Central memory CD8-positive, alpha-beta T cell (primary cell): Measurements from ENCODE around the gene AMBRA1.

Experiments used
- ATAC-seq: fragments of 150-1000 bp; cut with Tn5 transposase; replicated peaks from 2 replicates; pipeline ENCODE4 v1.10.0; 2022; ENCODE audit warnings: mild to moderate bottlenecking, moderate FRiP score, moderate number of reproducible peaks; ENCODE audit not compliant: poor library complexity, severe bottlenecking; ENCODE audit errors: extremely low read depth
- DNase-seq, 2 donors: peaks; one replicate each; pipeline ENCODE4 v3.0.0; 2021; ENCODE audit warnings: low spot score in 2 of 2
- H3K27ac Mint-ChIP-seq: one replicate; pipeline ENCODE4 v1.8.0; 2022; ENCODE audit warnings: low read depth, mild to moderate bottlenecking, moderate library complexity, mixed read lengths
- H3K27me3 Mint-ChIP-seq: one replicate; pipeline ENCODE4 v1.8.0; 2022; ENCODE audit warnings: mixed read lengths
- H3K36me3 Mint-ChIP-seq: one replicate; pipeline ENCODE4 v1.8.0; 2022; ENCODE audit warnings: mild to moderate bottlenecking, moderate library complexity, mixed read lengths; ENCODE audit not compliant: insufficient read depth
- H3K4me1 Mint-ChIP-seq: one replicate; pipeline ENCODE4 v1.8.0; 2022; ENCODE audit warnings: mixed read lengths
- H3K4me3 Mint-ChIP-seq: one replicate; pipeline ENCODE4 v1.8.0; 2022; ENCODE audit warnings: mild to moderate bottlenecking, moderate library complexity, mixed read lengths
- H3K9me3 Mint-ChIP-seq: one replicate; pipeline ENCODE4 v1.8.0; 2022; ENCODE audit warnings: mixed read lengths

AMBRA1 gene

GRCh38 chr11:46593550-46594373, at the start of gene AMBRA1:
TSS of gene AMBRA1 (minus strand) at chr11:46594023. CDS start at chr11:46548380, 45,643 bp downstream.
- Mint-ChIP-seq H3K27ac (peak within 1 kb of the TSS; percentile 86), H3K4me1 (peaks cover 46% of the 10 kb centered on the region), H3K27me3 (no peaks in the 10 kb centered on the region), H3K36me3 (peaks cover 9% of the 10 kb centered on the region), H3K9me3 (no peaks in the 10 kb centered on the region), H3K4me3 (peak within 1 kb of the TSS; percentile 90)
- peak; percentile 88 for ATAC-seq
- peak; percentile 64 to 77 for DNase-seq

GRCh38 chr11:46643531-46643930, 49.7 kb upstream of the AMBRA1 start:
- ATAC-seq = no peak
- Mint-ChIP-seq H3K36me3 (peaks cover 46% of the 10 kb centered on the region), H3K4me3 (no peak overlapping the region), H3K4me1 (peaks cover 18% of the 10 kb centered on the region), H3K27me3 (no peaks in the 10 kb centered on the region), H3K27ac (no peak overlapping the region), H3K9me3 (no peaks in the 10 kb centered on the region)
- no peak for DNase-seq

- Mint-ChIP-seq H3K36me3 (peaks cover 41% of the 10 kb centered on the region), H3K9me3 (no peaks in the 10 kb centered on the region), H3K27me3 (no peaks in the 10 kb centered on the region), H3K27ac (peak overlapping the region; percentile 58), H3K4me1 (peaks cover 18% of the 10 kb centered on the region), H3K4me3 (no peak overlapping the region)
- ATAC-seq (no peak), DNase-seq (no peak)
Measured at GRCh38 chr11:46642627-46643335, 49.0 kb upstream of the AMBRA1 start.

GRCh38 chr11:46641639-46642038, 47.8 kb upstream of the AMBRA1 start:
- H3K36me3 Mint-ChIP-seq = peaks cover 36% of the 10 kb centered on the region
- H3K27me3 Mint-ChIP-seq = no peaks in the 10 kb centered on the region
- peaks cover 18% of the 10 kb centered on the region for H3K4me1 Mint-ChIP-seq
- H3K4me3 Mint-ChIP-seq = no peak overlapping the region
- H3K9me3 Mint-ChIP-seq = no peaks in the 10 kb centered on the region
- peak overlapping the region; percentile 58 for H3K27ac Mint-ChIP-seq
- DNase-seq (no peak), ATAC-seq (no peak)

- Mint-ChIP-seq H3K36me3 (peaks cover 23% of the 10 kb centered on the region), H3K4me1 (peaks cover 18% of the 10 kb centered on the region), H3K27me3 (no peaks in the 10 kb centered on the region), H3K9me3 (no peaks in the 10 kb centered on the region), H3K27ac (no peak overlapping the region), H3K4me3 (no peak overlapping the region)
- ATAC-seq (no peak), DNase-seq (no peak)
Measured at GRCh38 chr11:46640036-46640788, 46.4 kb upstream of the AMBRA1 start.

- no peak for ATAC-seq
- H3K9me3 Mint-ChIP-seq = no peaks in the 10 kb centered on the region
- peaks cover 18% of the 10 kb centered on the region for H3K4me1 Mint-ChIP-seq
- H3K4me3 Mint-ChIP-seq = no peak overlapping the region
- no peaks in the 10 kb centered on the region for H3K27me3 Mint-ChIP-seq
- H3K36me3 Mint-ChIP-seq = peaks cover 16% of the 10 kb centered on the region
- no peak overlapping the region for H3K27ac Mint-ChIP-seq
- DNase-seq = no peak
Measured at GRCh38 chr11:46639197-46639839, 45.5 kb upstream of the AMBRA1 start.

- Mint-ChIP-seq H3K9me3 (no peaks in the 10 kb centered on the region), H3K27me3 (no peaks in the 10 kb centered on the region), H3K4me3 (no peak overlapping the region), H3K4me1 (peaks cover 19% of the 10 kb centered on the region), H3K27ac (no peak overlapping the region), H3K36me3 (peaks cover 13% of the 10 kb centered on the region)
- ATAC-seq (no peak), DNase-seq (no peak)
Measured at GRCh38 chr11:46637546-46637945, 43.7 kb upstream of the AMBRA1 start.

- peaks cover 20% of the 10 kb centered on the region for H3K36me3 Mint-ChIP-seq
- no peaks in the 10 kb centered on the region for H3K9me3 Mint-ChIP-seq
- DNase-seq (no peak), ATAC-seq (no peak)
- H3K27ac Mint-ChIP-seq = no peak overlapping the region
- H3K27me3 Mint-ChIP-seq = no peaks in the 10 kb centered on the region
- H3K4me3 Mint-ChIP-seq = no peak overlapping the region
- peaks cover 15% of the 10 kb centered on the region for H3K4me1 Mint-ChIP-seq
Measured at GRCh38 chr11:46635557-46636139, 41.8 kb upstream of the AMBRA1 start.

- no peak for DNase-seq
- Mint-ChIP-seq H3K9me3 (no peaks in the 10 kb centered on the region), H3K27me3 (no peaks in the 10 kb centered on the region), H3K4me1 (peaks cover 8% of the 10 kb centered on the region), H3K27ac (no peak overlapping the region), H3K36me3 (peaks cover 29% of the 10 kb centered on the region), H3K4me3 (no peak overlapping the region)
- no peak for ATAC-seq
Measured at GRCh38 chr11:46633291-46634217, 39.7 kb upstream of the AMBRA1 start.

GRCh38 chr11:46632502-46632901, 38.7 kb upstream of the AMBRA1 start:
- peak; percentile 60 for ATAC-seq
- Mint-ChIP-seq H3K9me3 (no peaks in the 10 kb centered on the region), H3K4me3 (no peak overlapping the region), H3K36me3 (peaks cover 27% of the 10 kb centered on the region), H3K27ac (peak overlapping the region; percentile 22), H3K27me3 (no peaks in the 10 kb centered on the region), H3K4me1 (peaks cover 8% of the 10 kb centered on the region)
- no peak for DNase-seq

GRCh38 chr11:46631676-46632075, 37.9 kb upstream of the AMBRA1 start:
- Mint-ChIP-seq H3K27ac (no peak overlapping the region), H3K27me3 (no peaks in the 10 kb centered on the region), H3K4me3 (no peak overlapping the region), H3K4me1 (peaks cover 8% of the 10 kb centered on the region), H3K9me3 (no peaks in the 10 kb centered on the region), H3K36me3 (peaks cover 29% of the 10 kb centered on the region)
- DNase-seq (no peak), ATAC-seq (no peak)
